ENCODE data around the gene PRKACA.
A peak's percentile ranks its signal among the peaks of the same experiment; 100 is the strongest.

Gene PRKACA

DNA sequence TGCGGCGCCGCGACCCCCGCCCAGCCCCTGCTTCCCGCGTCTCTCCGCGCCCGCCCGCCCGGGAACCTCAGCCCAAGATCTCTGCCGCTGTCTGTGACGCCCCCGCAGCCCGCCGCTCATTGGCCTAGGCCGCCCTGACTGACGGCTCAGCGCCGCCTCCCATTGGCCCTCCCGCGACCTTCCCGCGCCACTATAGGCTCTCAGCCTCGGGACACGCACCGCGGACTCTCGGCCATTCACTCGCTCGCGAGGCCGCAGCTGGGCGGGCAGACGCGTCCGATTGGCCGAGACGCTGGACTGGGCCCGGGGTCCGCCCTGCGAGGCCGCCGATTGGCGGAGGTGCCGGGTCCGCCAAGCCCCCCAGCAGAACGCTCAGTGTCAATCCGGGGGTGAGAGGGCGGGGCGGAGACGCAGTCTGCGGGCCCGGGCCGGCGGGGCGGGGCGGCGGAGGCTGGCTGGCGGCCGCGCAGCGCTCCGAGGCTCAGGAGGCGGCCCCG, at the start of gene PRKACA:
PRKACA (minus strand) TSS at position 95 of the 497 bp plus-strand sequence. CDS start 215 bp downstream, outside the sequence.
- Mint-ChIP-seq H3K27me3 (ENCODE audit: low read depth) (no peaks in the 10 kb centered on the region), H3K36me3 (ENCODE audit: low read depth) (peaks cover 4% of the 10 kb centered on the region), H3K4me1 (ENCODE audit: low read depth) (peaks cover 30% of the 10 kb centered on the region), H3K9me3 (no peaks in the 10 kb centered on the region), H3K27ac (peak within 1 kb of the TSS; percentile 92), H3K4me3 (peak within 1 kb of the TSS; percentile 97)

DNA sequence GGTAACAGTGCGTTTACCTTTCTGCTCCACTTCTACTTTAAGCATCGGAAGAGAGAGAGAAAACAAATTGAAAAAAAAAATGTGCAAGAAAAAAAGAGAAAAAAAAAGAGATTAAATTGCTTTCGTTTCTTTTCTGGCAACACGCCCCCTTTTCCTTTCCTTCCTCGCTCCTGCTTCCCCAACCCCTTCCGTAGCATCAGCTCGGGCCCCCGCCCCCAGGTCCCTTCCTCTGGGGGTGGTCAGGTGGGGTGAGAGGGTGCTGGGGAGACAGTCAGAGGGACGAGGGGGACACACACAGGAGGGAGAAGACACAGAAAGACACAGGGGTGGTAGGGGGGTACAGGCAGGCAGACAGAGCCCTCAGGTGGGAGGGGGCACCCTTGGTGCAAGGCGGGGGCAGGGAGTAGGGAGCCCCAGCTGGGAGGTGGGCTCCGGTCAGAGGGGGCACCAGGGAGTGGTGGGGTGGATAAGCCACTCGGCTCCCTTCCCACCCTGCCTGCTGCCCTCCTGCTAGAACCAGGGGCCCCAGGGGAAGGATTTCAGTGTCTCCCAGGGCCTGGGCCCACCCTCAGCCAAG, 49.5 kb upstream of the PRKACA start:
- H3K36me3 Mint-ChIP-seq (ENCODE audit: low read depth) = peaks cover 7% of the 10 kb centered on the region
- peak overlapping the region; percentile 81 for H3K27ac Mint-ChIP-seq
- no peaks in the 10 kb centered on the region for H3K9me3 Mint-ChIP-seq
- H3K27me3 Mint-ChIP-seq (ENCODE audit: low read depth) = no peaks in the 10 kb centered on the region
- H3K4me1 Mint-ChIP-seq (ENCODE audit: low read depth) = peaks cover 14% of the 10 kb centered on the region
- peak overlapping the region; percentile 79 for H3K4me3 Mint-ChIP-seq

DNA sequence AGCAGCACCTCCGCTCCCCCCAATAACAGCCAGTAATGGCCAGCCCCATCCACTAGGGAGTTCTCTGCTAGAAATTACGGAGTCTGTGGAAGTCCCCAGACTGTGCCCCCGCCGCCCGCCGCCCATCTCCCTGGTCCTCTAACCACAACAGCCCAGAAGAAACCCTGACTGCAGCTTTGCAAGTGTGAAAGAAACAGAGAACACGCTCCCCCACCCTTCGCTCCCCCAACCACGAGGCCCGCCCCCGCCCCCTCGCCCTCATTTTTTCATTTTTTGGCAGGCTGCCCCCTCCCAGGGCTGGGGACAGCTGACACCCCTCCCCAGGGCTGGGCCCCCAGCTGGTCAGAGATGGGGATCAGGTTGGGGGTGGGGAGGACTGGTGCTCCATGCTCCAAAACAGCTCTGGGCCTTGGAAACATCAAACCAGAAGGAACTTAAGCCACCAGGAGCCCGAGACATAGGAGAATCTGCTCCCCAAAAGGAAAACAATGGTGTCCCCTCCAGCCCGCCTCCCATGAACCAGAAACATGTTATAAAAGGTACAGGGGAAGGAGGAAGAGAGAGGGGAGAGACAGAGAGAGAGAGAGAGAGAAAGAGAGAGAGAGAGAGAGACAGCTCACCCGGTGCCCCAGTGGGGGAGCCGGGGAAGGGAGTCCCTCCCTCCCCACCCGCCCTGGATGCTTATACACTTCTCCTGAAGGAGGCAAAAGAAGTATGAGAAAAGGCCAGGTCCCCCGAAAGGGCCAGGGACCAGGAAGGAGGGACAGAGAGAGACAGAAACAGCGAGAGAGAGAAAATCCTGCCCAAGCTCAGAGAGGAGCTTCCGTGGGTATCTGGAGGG, 48.6 kb upstream of the PRKACA start:
- Mint-ChIP-seq H3K4me3 (peak overlapping the region; percentile 79), H3K27ac (peak overlapping the region; percentile 81)

DNA sequence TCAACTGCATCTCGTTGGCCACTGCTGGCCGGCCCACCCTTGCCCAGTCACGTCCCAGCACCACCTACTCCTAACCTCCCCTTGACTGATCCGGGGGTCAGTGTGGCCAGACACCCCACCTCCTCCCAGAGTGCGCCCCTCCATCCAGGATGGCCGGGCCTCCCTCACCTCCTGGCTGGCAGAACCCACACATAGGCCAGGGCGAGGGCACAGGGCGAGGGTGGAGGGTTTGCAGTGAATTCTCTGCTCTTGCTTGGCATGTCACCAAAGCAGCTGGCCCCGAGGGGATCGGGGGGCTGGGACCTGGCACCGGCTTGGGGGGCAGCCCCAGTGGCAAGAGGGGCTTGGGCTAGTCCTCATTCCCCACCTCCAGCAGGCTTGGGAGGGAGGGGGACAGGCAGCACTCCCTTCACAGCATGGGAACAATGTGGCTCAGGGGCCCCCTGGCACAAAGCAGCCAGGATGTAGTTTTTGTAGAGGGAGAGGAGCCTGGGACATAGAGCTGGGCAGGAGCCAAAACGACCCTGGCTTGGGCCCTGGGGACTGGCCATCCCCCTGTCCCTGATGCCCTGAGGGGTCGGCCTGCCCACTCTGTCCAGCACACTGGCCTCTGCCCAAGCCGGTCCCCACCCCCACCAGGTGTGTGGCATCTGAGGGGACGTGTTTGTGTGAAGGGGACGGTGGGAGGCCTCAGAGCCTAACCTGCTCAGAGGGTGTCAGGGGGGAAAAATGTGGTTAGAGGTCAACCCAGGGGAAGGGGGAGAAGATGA, 47.3 kb upstream of the PRKACA start:
- H3K27ac Mint-ChIP-seq = no peak overlapping the region
- no peak overlapping the region for H3K4me3 Mint-ChIP-seq
- H3K9me3 Mint-ChIP-seq = no peaks in the 10 kb centered on the region
- peaks cover 12% of the 10 kb centered on the region for H3K4me1 Mint-ChIP-seq (ENCODE audit: low read depth)
- no peaks in the 10 kb centered on the region for H3K27me3 Mint-ChIP-seq (ENCODE audit: low read depth)
- H3K36me3 Mint-ChIP-seq (ENCODE audit: low read depth) = peaks cover 3% of the 10 kb centered on the region

More for the DNA sequence above, 48.6 kb upstream of the PRKACA start:
- Mint-ChIP-seq H3K27me3 (ENCODE audit: low read depth) (no peaks in the 10 kb centered on the region), H3K36me3 (ENCODE audit: low read depth) (peaks cover 7% of the 10 kb centered on the region), H3K9me3 (no peaks in the 10 kb centered on the region), H3K4me1 (ENCODE audit: low read depth) (peaks cover 12% of the 10 kb centered on the region)

DNA sequence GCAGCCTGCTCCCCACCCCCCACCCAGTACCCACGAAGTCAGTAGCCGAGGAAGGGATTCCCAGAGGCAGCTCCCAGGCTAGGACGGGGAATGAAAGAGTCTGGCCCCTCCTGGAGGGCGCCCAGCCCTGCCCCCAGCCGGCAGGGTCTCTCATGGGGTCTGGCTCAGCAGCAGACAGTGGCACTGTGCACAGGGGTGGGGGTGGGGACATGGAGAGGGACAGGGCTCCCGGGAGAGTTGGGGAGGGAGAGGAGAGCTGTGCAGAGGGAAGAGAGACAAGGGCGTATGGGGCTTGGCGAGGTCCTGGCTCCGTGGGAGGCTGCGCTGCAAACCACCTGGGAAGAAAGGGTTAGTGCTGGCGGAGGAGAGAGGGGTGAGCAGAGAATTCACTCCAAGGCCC, 46.5 kb upstream of the PRKACA start:
- no peaks in the 10 kb centered on the region for H3K27me3 Mint-ChIP-seq (ENCODE audit: low read depth)
- H3K4me1 Mint-ChIP-seq (ENCODE audit: low read depth) = peaks cover 12% of the 10 kb centered on the region
- no peak overlapping the region for H3K4me3 Mint-ChIP-seq

DNA sequence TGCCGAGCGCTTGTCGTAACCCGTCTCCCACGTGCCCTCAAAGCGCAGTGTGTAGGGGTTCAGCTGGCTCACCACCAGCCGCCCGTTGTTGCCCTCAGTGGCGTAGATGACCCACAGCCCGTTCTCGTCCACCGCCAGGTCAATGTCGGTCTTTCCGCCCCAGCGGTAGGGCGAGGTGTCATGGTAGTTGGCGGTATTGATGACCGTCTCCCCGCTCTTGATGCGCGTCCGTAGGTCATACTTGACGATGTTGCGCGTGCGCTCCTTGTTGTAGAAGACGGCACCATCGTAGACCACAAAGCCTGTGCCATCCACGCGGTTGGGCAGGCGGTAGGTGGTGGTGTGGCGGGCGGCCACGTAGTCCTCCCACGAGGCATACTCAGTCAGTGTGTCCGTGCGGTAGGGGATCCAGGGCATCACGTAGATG, 45.3 kb upstream of the PRKACA start:
- no peak overlapping the region for H3K27ac Mint-ChIP-seq
- no peaks in the 10 kb centered on the region for H3K27me3 Mint-ChIP-seq (ENCODE audit: low read depth)
- H3K4me3 Mint-ChIP-seq = no peak overlapping the region
- H3K36me3 Mint-ChIP-seq (ENCODE audit: low read depth) = no peaks in the 10 kb centered on the region
- H3K4me1 Mint-ChIP-seq (ENCODE audit: low read depth) = peaks cover 12% of the 10 kb centered on the region
- no peaks in the 10 kb centered on the region for H3K9me3 Mint-ChIP-seq

More for the DNA sequence above, 46.5 kb upstream of the PRKACA start:
- Mint-ChIP-seq H3K9me3 (no peaks in the 10 kb centered on the region), H3K36me3 (ENCODE audit: low read depth) (no peaks in the 10 kb centered on the region), H3K27ac (no peak overlapping the region)

DNA sequence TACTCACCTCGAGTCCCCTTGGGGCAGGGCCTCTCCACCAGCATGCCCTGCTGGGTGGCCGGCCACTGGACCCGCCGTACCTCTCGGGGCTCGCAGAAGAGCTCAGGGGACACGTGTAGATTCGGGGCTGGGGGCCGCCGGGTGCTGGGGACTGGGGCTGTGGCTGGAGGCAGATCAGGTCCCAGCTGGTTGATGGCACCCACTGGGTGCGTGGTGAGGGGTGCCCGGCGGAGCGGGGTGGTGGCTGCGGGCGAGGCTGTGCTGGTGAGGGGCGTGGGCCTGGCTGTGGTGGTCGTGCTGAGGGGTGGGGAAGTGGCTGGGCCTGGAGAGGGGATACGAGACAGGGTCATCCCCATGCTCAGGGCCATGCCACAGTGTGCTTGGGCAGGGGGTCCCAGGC, 43.7 kb upstream of the PRKACA start:
- Mint-ChIP-seq H3K4me3 (no peak overlapping the region), H3K9me3 (no peaks in the 10 kb centered on the region), H3K27me3 (ENCODE audit: low read depth) (no peaks in the 10 kb centered on the region), H3K27ac (no peak overlapping the region), H3K4me1 (ENCODE audit: low read depth) (peaks cover 3% of the 10 kb centered on the region), H3K36me3 (ENCODE audit: low read depth) (no peaks in the 10 kb centered on the region)

DNA sequence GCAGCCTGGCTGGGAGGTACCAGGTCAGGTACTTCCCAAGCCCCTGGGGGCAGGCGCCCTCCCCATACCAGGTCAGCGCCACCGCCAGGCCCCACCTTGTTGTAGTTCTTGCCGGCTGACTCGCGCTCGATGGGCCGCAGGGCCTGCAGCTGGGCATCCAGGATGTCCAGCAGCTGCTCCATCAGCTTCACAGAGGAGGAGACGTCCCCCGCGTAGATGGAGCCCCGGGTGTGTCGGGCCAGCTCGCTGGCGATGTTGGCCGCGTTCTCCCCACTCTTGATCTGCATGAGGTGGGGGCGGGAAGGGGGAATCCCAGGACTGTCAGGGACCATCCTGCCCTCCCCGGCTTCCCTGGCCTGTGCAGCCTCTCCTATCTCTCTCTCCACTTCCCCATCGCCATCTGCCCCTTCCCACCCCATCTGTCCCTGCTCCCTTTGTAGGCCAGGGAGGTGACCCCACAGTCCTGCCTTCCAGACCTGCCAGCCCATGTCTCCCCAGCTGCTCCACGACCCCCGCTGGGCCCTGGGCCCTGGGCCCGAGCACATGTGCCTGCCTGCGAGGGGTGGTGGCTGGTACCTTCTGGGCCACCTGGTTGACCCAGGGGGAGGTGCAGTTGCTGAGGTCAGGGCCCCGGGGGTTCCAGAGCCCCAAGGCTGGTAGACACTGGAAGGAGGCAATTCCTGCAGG, 42.6 kb upstream of the PRKACA start:
- H3K9me3 Mint-ChIP-seq = no peaks in the 10 kb centered on the region
- H3K27ac Mint-ChIP-seq = no peak overlapping the region
- H3K4me3 Mint-ChIP-seq = no peak overlapping the region
- H3K36me3 Mint-ChIP-seq (ENCODE audit: low read depth) = no peaks in the 10 kb centered on the region
- no peaks in the 10 kb centered on the region for H3K4me1 Mint-ChIP-seq (ENCODE audit: low read depth)
- no peaks in the 10 kb centered on the region for H3K27me3 Mint-ChIP-seq (ENCODE audit: low read depth)

DNA sequence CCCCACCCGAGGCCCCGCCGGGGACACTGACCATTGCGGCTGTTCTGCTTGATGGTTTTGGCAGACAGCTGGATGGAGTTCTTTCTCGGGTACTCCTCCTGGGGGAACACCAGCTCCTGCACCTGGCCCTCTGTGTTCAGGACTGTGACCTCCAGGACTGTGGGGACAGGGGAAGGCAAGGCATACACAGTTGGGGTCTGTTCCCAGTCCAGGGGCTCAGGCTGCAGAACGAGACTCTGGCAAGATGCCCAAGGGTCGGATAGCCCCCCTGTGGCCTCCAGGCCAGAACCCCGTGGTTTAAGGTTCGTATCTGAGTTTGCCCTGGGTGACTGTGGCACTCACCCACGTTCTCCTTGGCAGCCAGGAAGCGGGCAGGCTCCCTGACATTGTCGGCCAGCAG, 41.5 kb upstream of the PRKACA start:
- Mint-ChIP-seq H3K36me3 (ENCODE audit: low read depth) (no peaks in the 10 kb centered on the region), H3K27ac (no peak overlapping the region), H3K4me1 (ENCODE audit: low read depth) (no peaks in the 10 kb centered on the region), H3K27me3 (ENCODE audit: low read depth) (no peaks in the 10 kb centered on the region), H3K4me3 (no peak overlapping the region), H3K9me3 (no peaks in the 10 kb centered on the region)

DNA sequence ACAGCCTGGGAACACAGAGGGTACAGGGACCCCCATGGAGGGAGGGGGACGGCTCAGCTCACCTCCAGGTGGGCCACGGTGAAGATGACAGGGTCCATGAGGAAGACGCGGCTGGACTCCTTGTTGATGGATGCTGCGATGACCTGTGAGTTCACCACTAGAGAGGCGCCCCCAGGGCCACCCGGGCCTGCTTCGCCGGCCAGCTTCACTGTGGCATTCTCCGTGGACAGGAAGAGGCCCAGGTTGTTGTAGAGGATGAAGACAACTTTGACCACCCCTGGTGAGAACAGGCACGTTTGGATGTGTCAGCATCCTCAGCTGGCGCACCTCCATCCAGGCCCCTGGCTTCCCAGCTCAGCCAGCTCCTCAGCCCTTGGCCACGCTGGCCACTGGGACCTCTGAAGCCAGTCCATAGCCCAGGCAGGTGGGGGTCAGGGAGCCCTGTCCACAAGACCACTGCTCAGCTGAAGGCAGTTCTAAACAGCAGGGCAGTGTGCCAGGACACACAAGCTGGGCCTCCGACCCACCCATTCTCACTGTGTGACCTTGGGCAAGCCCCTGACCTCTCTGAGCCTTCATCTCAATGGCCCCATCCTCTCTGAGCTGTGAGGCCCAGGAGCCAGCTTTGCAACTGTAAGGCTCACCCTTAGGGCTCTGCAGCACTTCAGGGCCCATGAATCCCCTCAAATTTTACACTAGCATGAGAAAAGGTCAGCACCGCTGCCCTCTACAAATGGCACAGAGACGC, 40.9 kb upstream of the PRKACA start:
- Mint-ChIP-seq H3K27me3 (ENCODE audit: low read depth) (no peaks in the 10 kb centered on the region), H3K4me1 (ENCODE audit: low read depth) (no peaks in the 10 kb centered on the region), H3K4me3 (no peak overlapping the region), H3K36me3 (ENCODE audit: low read depth) (no peaks in the 10 kb centered on the region), H3K27ac (no peak overlapping the region), H3K9me3 (no peaks in the 10 kb centered on the region)

DNA sequence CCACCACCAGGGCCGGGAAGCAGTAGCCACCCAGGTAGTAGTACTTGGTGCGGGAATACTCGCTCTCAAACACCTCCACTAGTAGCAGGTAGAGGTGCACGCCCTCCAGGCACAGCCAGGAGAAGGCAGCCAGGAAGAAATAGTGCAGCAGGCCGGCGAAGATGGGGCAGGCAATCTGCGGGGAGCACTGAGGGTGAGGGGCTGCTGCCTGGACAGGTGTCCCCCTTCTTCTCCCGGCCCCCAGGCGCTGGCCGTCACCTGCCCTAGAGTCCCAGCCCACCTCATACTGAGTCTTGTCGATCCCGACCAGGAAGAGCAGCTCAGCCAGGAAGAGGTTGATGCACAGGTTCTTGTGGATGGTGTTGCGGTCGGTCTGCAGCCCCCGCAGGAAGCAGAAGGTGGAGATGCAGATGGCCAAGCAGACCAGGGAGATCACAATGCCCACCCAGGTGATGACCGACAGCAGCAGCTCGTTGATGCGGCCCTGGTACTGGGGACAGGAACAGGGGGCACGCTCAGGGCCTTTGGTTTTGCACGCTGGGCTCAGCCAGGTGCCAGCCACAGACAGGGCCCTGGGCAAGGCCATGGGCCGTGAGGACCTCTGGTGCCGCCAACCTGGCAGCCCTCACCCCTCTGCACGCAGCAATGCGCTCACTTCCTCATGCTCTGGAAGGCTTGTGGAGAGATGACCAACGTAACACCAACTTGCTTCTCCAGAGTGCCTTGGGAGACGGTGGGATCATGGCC, 39.6 kb upstream of the PRKACA start:
- Mint-ChIP-seq H3K9me3 (no peaks in the 10 kb centered on the region), H3K27me3 (ENCODE audit: low read depth) (no peaks in the 10 kb centered on the region), H3K27ac (no peak overlapping the region), H3K4me3 (no peak overlapping the region), H3K36me3 (ENCODE audit: low read depth) (no peaks in the 10 kb centered on the region), H3K4me1 (ENCODE audit: low read depth) (no peaks in the 10 kb centered on the region)

DNA sequence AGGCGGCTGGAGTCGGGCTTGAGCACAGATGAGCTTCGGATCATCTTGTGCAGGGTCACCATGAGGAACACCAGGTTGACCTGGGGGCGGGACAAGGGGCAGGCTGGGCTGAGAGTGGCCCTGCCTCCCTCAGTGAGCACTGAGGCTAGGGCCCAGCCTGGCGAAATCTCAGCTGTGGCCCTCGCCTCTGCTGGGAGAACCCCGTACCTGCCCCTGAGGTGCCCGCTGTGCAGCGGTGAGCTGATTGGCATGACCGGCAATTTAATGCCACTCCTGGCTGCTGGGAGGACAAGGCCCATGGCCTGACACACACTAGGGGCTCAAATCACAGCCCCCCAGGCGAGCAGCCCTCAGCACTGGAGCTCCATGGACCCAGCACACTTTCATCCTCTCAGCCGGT, 38.6 kb upstream of the PRKACA start:
- Mint-ChIP-seq H3K27ac (no peak overlapping the region), H3K27me3 (ENCODE audit: low read depth) (no peaks in the 10 kb centered on the region), H3K36me3 (ENCODE audit: low read depth) (no peaks in the 10 kb centered on the region), H3K9me3 (no peaks in the 10 kb centered on the region), H3K4me3 (no peak overlapping the region), H3K4me1 (ENCODE audit: low read depth) (peaks cover 2% of the 10 kb centered on the region)

DNA sequence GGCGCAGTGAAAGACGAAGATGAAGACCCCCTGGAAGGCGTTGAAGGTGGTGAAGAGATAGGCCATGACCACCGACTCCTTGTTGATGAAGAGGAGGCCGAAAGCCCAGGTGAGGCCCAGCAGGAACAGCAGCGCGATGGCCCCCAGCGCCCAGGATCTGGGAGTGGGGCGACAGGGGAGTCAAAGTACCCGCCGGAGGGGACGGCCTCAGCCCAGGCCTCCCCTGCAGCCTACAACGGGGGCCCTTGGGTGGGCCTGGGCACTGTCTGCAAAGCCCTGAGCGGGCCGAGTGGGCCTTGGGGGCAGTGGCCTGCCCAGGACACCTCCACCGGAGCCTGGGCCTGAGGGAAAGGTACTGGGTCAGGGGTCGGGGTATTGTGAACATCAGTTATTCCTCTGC, 37.8 kb upstream of the PRKACA start:
- no peak overlapping the region for H3K27ac Mint-ChIP-seq
- peaks cover 2% of the 10 kb centered on the region for H3K4me1 Mint-ChIP-seq (ENCODE audit: low read depth)
- H3K9me3 Mint-ChIP-seq = no peaks in the 10 kb centered on the region
- no peaks in the 10 kb centered on the region for H3K27me3 Mint-ChIP-seq (ENCODE audit: low read depth)
- H3K36me3 Mint-ChIP-seq (ENCODE audit: low read depth) = no peaks in the 10 kb centered on the region
- H3K4me3 Mint-ChIP-seq = no peak overlapping the region
